NCI-H2227 (cell line): Measurements from ENCODE around the gene MAP4K3.
A peak's percentile ranks its signal among the peaks of the same experiment; 100 is the strongest.
"Not testable (repeated sequence)": the region's sequence is repeated elsewhere in the genome, so short reads cannot be mapped to it uniquely, and the experiment has no call there.

Experiments
- DNase-seq: peaks from one replicate; lab custom pipeline; 2025; ENCODE audit not compliant: unreplicated experiment; lab: John Stamatoyannopoulos, UW

MAP4K3 gene

DNA sequence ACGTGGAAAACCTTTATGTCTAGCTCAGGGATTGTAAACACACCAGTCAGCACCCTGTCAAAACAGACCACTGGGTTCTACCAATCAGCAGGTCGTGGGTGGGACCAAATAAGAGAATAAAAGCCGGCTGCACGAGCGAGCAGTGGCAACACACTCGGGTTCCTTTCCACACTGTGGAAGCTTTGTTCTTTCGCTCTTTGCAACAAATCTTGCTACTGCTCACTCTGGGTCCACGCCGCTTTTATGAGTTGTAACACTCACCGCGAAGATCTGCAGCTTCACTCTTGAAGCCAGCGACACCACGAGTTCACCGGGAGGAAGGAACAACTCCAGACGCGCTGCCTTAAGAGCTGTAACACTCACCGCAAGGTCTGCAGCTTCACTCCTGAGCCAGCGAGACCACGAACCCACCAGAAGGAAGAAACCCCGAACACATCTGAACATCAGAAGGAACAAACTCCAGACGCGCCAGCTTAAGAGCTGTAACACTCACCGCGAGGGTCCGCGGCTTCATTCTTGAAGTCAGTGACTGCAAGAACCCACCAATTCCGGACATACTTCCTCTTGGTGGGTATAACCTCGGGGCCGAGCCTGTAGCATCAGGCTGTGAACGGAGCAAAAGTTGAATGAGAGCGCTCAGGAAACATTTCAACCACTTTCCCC, 192.0 kb downstream of the MAP4K3 start:
- not testable (repeated sequence) for DNase-seq

DNA sequence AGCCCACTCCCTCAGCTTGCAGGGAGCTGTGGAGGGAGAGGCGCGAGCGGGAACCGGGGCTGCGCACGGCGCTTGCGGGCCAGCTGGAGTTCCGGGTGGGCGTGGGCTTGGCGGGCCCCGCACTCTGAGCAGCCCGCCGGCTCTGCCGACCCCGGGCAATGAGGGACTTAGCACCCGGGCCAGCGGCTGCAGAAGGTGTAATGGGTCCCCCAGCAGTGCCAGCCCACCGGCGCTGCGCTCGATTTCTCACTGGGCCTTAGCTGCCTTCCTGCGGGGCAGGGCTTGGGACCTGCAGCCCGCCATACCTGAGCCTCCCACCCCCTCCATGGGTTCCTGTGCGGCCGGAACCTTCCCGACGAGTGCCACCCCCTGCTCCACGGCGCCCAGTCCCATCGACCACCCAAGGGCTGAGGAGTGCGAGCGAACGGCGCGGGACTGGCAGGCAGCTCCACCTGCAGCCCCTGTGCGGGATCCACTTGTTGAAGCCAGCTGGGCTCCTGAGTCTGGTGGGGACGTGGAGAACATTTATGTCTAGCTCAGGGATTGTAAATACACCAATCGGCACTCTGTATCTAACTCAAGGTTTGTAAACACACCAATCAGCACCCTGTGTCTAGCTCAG, 192.7 kb downstream of the MAP4K3 start:
- DNase-seq = not testable (repeated sequence)

DNA sequence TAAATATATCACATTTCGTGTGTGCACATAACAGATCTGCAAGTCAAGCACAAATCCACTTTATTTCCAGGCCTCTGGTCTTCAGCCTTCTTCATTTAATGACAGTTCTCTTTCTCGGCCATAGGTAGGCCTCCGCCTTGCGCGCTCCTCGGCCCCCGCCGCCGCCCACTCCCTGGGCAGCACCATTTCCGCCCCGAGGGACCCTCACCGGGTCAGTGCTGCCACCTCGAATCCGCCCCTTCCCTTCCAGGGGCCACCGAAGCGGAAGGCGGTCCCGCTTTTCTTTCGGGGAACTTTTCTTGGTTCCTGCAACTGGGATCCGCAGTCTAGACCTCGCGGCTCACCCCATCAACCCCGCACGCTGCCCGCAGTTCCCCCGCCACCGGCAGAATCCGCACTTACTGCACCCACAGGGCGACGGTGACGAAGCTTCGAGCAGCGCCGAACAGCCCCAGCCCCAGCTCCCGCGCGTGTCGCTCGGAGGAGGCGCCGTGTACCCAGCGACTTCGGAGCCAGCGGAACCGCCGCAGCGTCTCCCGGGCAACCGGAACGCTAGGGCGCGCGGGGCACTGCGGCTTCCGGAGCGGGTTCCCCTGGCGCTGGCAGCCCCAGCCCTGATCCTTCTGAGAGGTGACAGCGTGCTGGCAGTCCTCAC, 193.5 kb downstream of the MAP4K3 start, which contains the start of gene CDKL4:
TSS of gene CDKL4 (minus strand) at position 502 of the 655 bp plus-strand sequence.
- peak; percentile 74 for DNase-seq

DNA sequence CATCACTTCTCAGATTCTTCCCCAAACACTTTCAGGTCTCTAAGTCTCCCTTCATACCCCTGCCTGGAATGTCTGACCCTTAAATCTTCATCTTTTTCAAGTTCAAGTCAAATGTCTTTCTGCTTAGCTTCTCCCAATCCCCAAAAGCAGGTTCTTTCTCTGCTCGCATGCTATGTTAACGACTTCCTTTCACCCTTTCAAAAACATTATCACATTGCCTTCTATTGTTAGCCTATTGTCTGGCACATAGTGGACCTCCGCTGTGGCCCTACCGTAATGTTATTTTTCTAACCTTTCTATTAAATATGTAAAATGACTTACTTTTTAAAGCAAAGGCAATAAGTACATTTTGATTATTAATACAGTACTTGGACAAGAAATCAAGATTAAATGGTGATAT, 195.5 kb downstream of the MAP4K3 start:
- no peak for DNase-seq

DNA sequence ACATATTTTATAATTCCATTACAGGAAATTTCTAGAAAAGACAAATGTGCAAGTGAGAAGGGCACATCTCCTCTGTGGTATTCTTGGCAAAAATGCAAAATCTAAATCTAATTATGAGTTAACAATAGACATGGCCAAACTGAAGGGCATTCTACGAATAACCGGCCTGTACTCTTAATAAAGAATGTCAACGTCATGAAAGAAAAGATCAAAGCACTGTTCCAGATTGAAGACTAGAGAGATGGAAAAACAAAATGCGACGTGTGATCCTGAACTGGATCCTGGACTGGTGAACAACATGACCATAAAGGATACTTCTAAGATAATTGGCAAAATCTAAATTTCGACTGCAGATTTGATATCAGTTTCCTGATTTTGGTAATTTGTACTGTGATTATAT, 196.3 kb downstream of the MAP4K3 start:
- DNase-seq = no peak

- DNase-seq = no peak
Measured at GRCh38 chr2:39234754-39235153, 202.3 kb downstream of the MAP4K3 start.

- DNase-seq = no peak
Measured at GRCh38 chr2:39232141-39232540, 204.9 kb downstream of the MAP4K3 start.

- no peak for DNase-seq
Measured at GRCh38 chr2:39228413-39229209, 208.5 kb downstream of the MAP4K3 start.

GRCh38 chr2:39227628-39228412, 209.3 kb downstream of the MAP4K3 start:
- DNase-seq = peak; percentile 75

DNA sequence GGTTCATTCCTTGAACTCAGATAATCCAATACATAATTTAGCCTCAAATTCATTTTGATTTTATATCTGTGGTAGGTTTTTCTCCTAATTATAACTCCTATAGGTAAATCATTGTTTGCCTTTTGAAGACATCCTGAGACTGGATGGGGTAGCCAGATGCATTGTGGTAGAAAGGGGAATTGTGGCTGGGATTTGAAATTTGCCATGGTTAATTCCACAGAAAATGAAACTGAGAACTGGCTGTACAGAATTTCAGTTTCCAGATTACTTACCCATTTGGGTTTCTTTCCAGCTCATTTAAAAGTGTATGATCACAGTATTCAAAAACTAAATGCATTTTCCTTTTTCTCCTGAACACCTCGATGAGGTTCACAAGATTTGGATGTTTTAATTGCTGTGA, 211.5 kb downstream of the MAP4K3 start:
- no peak for DNase-seq

DNA sequence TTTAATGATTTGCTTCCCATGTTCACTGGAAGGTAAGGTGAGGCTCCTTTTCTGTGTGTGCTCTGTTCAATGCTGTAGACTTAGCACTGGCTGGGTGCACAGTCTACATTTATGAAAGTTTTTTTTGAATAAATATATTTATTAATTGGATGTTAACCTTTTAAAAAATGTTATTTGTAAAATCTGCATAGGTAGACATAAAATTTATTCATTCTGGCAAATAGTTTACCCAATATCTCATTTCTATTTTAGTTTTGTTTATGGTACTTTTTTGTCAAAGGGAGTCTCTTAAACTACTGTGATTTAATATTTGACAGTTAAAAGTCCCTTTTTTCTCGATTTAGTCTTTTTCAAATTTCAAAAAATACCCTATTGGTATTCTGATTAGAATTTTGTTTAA, 213.2 kb downstream of the MAP4K3 start:
- DNase-seq = no peak

DNA sequence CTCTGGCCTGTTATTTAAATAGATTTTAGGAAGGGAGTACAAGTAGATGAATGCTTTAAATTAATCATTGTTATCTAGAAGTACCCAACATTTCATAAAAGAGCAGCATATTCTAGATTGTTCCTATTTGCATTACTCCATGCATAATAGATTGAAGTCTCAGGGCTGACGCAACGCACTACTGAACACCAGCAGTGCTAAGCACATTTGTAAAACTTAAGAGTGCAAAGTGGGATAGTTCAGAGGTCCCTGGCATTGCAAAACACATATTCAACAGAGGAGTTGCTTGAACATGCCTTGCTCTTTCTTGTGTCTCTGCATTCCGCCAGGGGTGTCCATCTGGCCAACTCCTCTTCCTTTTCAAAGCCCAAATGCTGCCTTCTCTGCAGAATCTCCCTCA, 215.6 kb downstream of the MAP4K3 start:
- no peak for DNase-seq

GRCh38 chr2:39220136-39220535, 216.9 kb downstream of the MAP4K3 start:
- no peak for DNase-seq

DNA sequence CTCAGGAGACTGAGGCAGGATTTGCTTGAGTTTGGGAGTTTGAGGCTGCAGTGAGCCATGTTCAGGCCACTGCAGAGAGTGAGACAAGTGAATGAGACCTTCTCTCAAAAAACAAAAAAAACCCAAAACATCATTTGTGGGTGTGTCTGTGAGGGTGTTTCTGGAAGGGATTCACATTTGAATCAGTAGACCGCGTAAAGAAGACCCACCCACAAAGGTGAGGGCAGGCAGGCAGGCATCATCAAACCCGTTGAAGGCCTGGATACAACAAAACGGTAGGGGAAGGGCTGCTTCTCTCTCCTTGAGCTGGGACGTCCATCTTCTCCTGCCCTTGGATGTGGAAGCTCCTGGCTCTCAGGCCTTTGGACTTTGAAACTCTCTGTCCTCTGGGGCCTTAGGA, 218.7 kb downstream of the MAP4K3 start:
- DNase-seq = no peak

- no peak for DNase-seq
Measured at GRCh38 chr2:39217192-39217550, 219.9 kb downstream of the MAP4K3 start.

DNA sequence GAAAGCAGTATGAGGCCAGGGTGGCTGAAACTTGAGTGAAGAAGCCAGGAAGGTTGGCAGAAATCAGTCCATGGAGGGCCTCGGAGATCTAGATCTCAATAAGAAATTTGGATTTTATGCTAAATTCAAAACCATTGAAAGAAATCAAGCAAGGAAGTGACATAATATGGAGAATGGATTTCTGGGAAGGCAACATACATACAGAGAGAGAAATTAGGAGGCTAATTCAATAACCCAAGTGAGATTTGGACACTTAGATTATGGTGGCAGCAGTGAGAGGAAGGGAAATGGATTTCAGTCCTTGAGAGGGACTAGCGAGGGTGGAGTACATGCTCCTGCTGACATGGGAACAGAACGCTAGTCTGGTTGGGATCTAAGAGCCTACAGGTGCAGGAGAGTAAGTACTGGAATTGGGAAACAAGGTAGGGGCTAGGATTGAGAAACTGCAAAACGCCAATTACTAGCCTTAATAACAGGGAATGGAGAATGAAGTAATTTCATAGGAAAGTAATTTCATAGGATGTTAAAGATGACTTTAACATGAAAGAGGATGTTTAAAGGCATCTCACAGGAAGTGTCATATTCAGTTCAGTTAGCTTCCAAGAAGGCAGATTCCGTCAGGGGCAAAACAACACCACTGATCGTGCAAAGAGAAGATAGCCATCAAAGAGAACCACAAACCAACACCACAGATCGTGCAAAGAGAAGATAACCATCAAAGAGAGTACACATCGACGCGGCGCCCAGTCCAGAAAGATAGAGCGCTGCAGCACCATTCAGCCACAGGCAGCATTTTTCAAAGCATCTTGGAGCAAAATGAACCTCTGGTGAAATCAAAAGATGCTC, 220.5 kb downstream of the MAP4K3 start:
- DNase-seq = no peak

- no peak for DNase-seq
Measured at GRCh38 chr2:39215545-39215944, 221.5 kb downstream of the MAP4K3 start.

DNA sequence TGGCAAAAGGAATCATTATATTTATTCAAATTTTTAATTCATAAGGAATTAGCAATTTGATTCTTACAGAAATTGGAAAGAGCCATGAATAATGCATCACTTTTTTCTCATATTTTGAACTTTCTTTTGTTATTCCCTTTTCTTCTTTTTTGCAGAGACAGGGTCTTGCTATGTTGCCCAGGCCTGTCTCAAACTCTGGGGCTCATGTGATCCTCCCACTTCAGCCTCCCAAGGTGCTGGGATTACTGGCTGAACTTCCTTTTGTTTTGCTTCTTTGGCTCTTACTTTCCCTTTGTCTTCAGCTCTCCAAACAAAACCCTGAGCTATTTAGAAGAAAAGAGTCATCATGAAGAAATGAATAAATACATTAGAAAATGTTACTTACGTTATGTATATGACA, 224.1 kb downstream of the MAP4K3 start:
- DNase-seq = no peak

DNA sequence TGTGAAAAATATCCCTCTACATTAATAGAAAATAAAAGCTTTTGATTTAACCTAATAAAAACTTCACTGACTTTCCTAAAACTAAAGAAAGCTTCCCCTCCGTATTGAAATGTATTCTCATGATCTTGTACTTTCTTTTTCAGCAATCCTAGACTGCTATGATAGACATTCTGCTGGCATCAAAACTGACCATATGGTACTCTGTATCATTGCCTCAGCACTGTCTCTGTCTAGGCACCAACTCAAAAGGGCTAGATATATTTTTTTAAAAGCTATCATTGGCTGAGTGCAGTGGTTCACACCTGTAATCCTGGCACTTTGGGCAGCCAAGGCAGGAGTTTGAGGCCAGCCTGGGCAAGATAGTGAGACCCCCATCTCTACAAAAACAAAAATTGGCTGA, 226.2 kb downstream of the MAP4K3 start:
- DNase-seq = no peak

DNA sequence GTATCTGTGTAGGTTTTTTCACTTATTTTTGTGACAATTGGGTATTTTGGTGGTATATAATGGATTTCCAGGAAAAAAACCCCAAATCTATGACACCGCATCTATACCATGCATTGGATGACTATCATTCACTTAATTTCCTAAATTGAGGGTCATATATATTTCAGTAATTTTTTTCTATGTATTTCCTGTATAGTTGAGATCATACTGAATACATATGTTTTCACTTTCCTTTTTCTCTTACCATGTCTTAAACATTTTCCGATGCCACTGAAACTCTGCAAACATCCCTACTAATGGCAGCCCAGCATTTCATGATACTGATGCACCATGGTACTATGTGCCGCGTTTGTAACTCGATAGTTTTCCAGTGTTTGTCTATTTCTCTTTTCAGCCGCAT, 233.7 kb downstream of the MAP4K3 start:
- DNase-seq = no peak
